IMR-90 (cell line): ENCODE measurements around the gene RASGRF1. TPM values are rescaled to one million over a fixed set of nuclear protein-coding genes. Genes with fewer than 3 reads are reported as not detected.

ENCODE experiments used
- ATAC-seq: fragments of 200-7000 bp; cut with Tn5 transposase; 2 replicates; pipeline ENCODE4 v1.9.1; 2020; ENCODE audit warnings: low read depth, mild to moderate bottlenecking, moderate library complexity
- BruUV-seq: library from RNA; stranded (reverse); fragments of 400-500 nt; replicated peaks from 2 replicates; lab custom pipeline; 2021; lab: Mats Ljungman, UMichigan
- CTCF ChIA-PET: fragments of 300-600 bp; formaldehyde crosslinking; extraction: SDS; loops from one replicate; lab custom pipeline; 2021; ENCODE audit warnings: antibody characterized with exemption; lab: Yijun Ruan, JAX
- POLR2A ChIA-PET: fragments of 300-600 bp; sonication (Branson Sonifier 250); formaldehyde crosslinking; loops from one replicate; lab custom pipeline; 2022; ENCODE audit warnings: antibody characterized with exemption; ENCODE audit not compliant: unreplicated experiment; lab: Charles Lee
- DNase-seq: peaks from one replicate; pipeline ENCODE4 v3.0.0; 2013
- H2AFZ ChIP-seq: replicated peaks from 2 replicates; pipeline ENCODE3; 2013; ENCODE audit warnings: low read length, mild to moderate bottlenecking; ENCODE audit not compliant: poor library complexity
- H2AK5ac ChIP-seq: 2 replicates; pipeline ENCODE4 v1.6.1; 2013; ENCODE audit warnings: low read depth, low read length, inconsistent platforms
- H2AK9ac ChIP-seq: replicated peaks from 2 replicates; pipeline ENCODE3; 2013; ENCODE audit warnings: mild to moderate bottlenecking, low read depth, low read length, moderate library complexity; ENCODE audit not compliant: poor library complexity
- H2BK120ac ChIP-seq: 2 replicates; pipeline ENCODE4 v1.6.1; 2013; ENCODE audit warnings: low read depth, low read length, inconsistent platforms
- H2BK15ac ChIP-seq: 3 replicates; pipeline ENCODE4 v1.6.1; 2013; ENCODE audit warnings: low read depth, low read length, inconsistent platforms
- H2BK20ac ChIP-seq: 2 replicates; pipeline ENCODE4 v1.6.1; 2013; ENCODE audit warnings: low read depth, mild to moderate bottlenecking, inconsistent platforms, low read length, moderate library complexity
- H2BK5ac ChIP-seq: 2 replicates; pipeline ENCODE4 v1.6.1; 2013; ENCODE audit warnings: mild to moderate bottlenecking, low read depth, low read length, inconsistent platforms; ENCODE audit not compliant: poor library complexity, severe bottlenecking
- H3K14ac ChIP-seq: replicated peaks from 2 replicates; pipeline ENCODE4 v1.6.1; 2013; ENCODE audit warnings: low read depth, low read length, inconsistent platforms
- H3K18ac ChIP-seq: 2 replicates; pipeline ENCODE4 v1.6.1; 2013; ENCODE audit warnings: low read depth, low read length, control low read depth
- H3K23ac ChIP-seq: 2 replicates; pipeline ENCODE4 v1.6.1; 2013; ENCODE audit warnings: low read depth, low read length, inconsistent platforms
- H3K27ac ChIP-seq: 2 replicates; pipeline ENCODE4 v1.5.1; 2013; ENCODE audit warnings: mild to moderate bottlenecking, control low read depth, low read length; ENCODE audit not compliant: insufficient read depth
- H3K27me3 ChIP-seq: 2 replicates; pipeline ENCODE4 v1.6.1; 2013; ENCODE audit warnings: low read length; ENCODE audit not compliant: control insufficient read depth, insufficient read depth
- H3K36me3 ChIP-seq: 2 replicates; pipeline ENCODE4 v1.6.1; 2013; ENCODE audit warnings: low read length, mixed read lengths; ENCODE audit not compliant: control insufficient read depth, insufficient read depth
- H3K4ac ChIP-seq: 2 replicates; pipeline ENCODE4 v1.6.1; 2013; ENCODE audit warnings: low read depth, low read length, inconsistent platforms
- H3K4me1 ChIP-seq: 2 replicates; pipeline ENCODE4 v1.6.1; 2013; ENCODE audit warnings: low read length, mixed read lengths; ENCODE audit not compliant: control insufficient read depth, insufficient read depth
- H3K4me2 ChIP-seq: 2 replicates; pipeline ENCODE4 v1.6.1; 2013; ENCODE audit warnings: low read depth, mild to moderate bottlenecking, control low read depth, low read length, moderate library complexity
- H3K4me3 ChIP-seq: 2 replicates; pipeline ENCODE4 v1.5.1; 2013; ENCODE audit warnings: low read depth, mild to moderate bottlenecking, control low read depth, low read length, moderate library complexity; ENCODE audit not compliant: insufficient read depth
- H3K56ac ChIP-seq: 2 replicates; pipeline ENCODE4 v1.6.1; 2013; ENCODE audit warnings: low read length, inconsistent platforms; ENCODE audit not compliant: insufficient read depth; ENCODE audit errors: extremely low read depth
- H3K79me1 ChIP-seq, 2 experiments: 2 replicates each; pipeline ENCODE4 v1.6.1; 2013; ENCODE audit warnings: low read length in 2 of 2, inconsistent platforms in 1 of 2, low read depth in 1 of 2
- H3K9ac ChIP-seq: 2 replicates; pipeline ENCODE4 v1.6.1; 2013; ENCODE audit warnings: low read depth, low read length, control low read depth
- H3K9me1 ChIP-seq: 2 replicates; pipeline ENCODE4 v1.6.1; 2013; ENCODE audit warnings: low read length, inconsistent platforms; ENCODE audit not compliant: insufficient read depth
- H3K9me3 ChIP-seq: 2 replicates; pipeline ENCODE4 v1.6.1; 2013; ENCODE audit warnings: low read length; ENCODE audit not compliant: control insufficient read depth, insufficient read depth
- H4K20me1 ChIP-seq: 2 replicates; pipeline ENCODE4 v1.6.1; 2013; ENCODE audit warnings: low read length, inconsistent platforms; ENCODE audit not compliant: insufficient read depth
- H4K5ac ChIP-seq: 2 replicates; pipeline ENCODE4 v1.6.1; 2013; ENCODE audit warnings: mild to moderate bottlenecking, low read depth, low read length, control low read depth
- H4K8ac ChIP-seq, 2 experiments: 2 replicates each; pipeline ENCODE4 v1.6.1; 2013; ENCODE audit warnings: low read depth in 2 of 2, low read length in 2 of 2, control low read depth in 1 of 2, inconsistent platforms in 1 of 2
- H4K91ac ChIP-seq: 2 replicates; pipeline ENCODE4 v1.6.1; 2013; ENCODE audit warnings: low read depth, low read length, inconsistent platforms; ENCODE audit not compliant: insufficient read depth
- BHLHE40 ChIP-seq: fragments of 150-350 bp; IDR thresholded peaks from 2 replicates; pipeline ENCODE4 v1.6.1; 2016; ENCODE audit warnings: mild to moderate bottlenecking, low read depth, low read length
- CEBPB ChIP-seq: IDR thresholded peaks from 2 replicates; pipeline ENCODE4 v1.6.1; 2012; ENCODE audit warnings: low read depth, low read length, improper control_type of control experiment
- CHD1 ChIP-seq: IDR thresholded peaks from 2 replicates; pipeline ENCODE4 v1.6.1; 2012; ENCODE audit warnings: low read depth, low read length, improper control_type of control experiment
- FOS ChIP-seq: fragments of 150-350 bp; IDR thresholded peaks from 2 replicates; pipeline ENCODE4 v1.6.1; 2016; ENCODE audit warnings: low read depth, low read length
- MAFK ChIP-seq: IDR thresholded peaks from 2 replicates; pipeline ENCODE4 v1.6.1; 2012; ENCODE audit warnings: low read depth, low read length, improper control_type of control experiment
- MAZ ChIP-seq: IDR thresholded peaks from 2 replicates; pipeline ENCODE4 v1.6.1; 2012; ENCODE audit warnings: low read depth, mild to moderate bottlenecking, low read length, improper control_type of control experiment, moderate library complexity, borderline replicate concordance
- MXI1 ChIP-seq: IDR thresholded peaks from 2 replicates; pipeline ENCODE4 v1.6.1; 2012; ENCODE audit warnings: low read depth, mild to moderate bottlenecking, low read length, moderate library complexity, borderline replicate concordance
- NFE2L2 ChIP-seq: fragments of 150-350 bp; IDR thresholded peaks from 2 replicates; pipeline ENCODE4 v1.6.1; 2016; ENCODE audit warnings: low read depth, mild to moderate bottlenecking, low read length
- POLR2A ChIP-seq: IDR thresholded peaks from 2 replicates; pipeline ENCODE4 v1.6.1; 2012; ENCODE audit warnings: mild to moderate bottlenecking, low read depth, low read length
- RAD21 ChIP-seq: IDR thresholded peaks from 2 replicates; pipeline ENCODE4 v1.6.1; 2012; ENCODE audit warnings: low read length, improper control_type of control experiment
- RCOR1 ChIP-seq: IDR thresholded peaks from 2 replicates; pipeline ENCODE4 v1.6.1; 2012; ENCODE audit warnings: mild to moderate bottlenecking, low read length, improper control_type of control experiment; ENCODE audit not compliant: insufficient replicate concordance
- RFX5 ChIP-seq: IDR thresholded peaks from 2 replicates; pipeline ENCODE4 v1.8.0; 2012; ENCODE audit warnings: low read depth, mild to moderate bottlenecking, low read length, moderate library complexity
- SMC3 ChIP-seq: fragments of 150-350 bp; IDR thresholded peaks from 2 replicates; pipeline ENCODE4 v1.6.1; 2016; ENCODE audit warnings: low read depth, mild to moderate bottlenecking, antibody characterized with exemption, low read length, moderate library complexity
- WGBS, 2 experiments: methylation state at CpG; one replicate each; pipeline versions ENCODE4 v1.1.5 to v1.1.7; 2013; ENCODE audit warnings: missing lambda C conversion rate in 2 of 2; ENCODE audit not compliant: insufficient read length in 1 of 2; ENCODE audit errors: extremely low coverage in 2 of 2; 5-methylcytosine and 5-hydroxymethylcytosine counted together
- dilution Hi-C: fragments of 300-500 bp; cut with HindIII; formaldehyde crosslinking; loops from one replicate; pipeline ENCODE4 v1.14.3; 2018; ENCODE audit warnings: low sequenced_read_pairs; ENCODE audit not compliant: unreplicated experiment
- in situ Hi-C: fragments of 300-500 bp; cut with MboI; formaldehyde crosslinking; loops from 3 replicates; pipeline ENCODE4 v1.14.3; 2019; ENCODE audit warnings: low sequenced_read_pairs, inconsistent platforms, mixed read lengths
- intact Hi-C: fragments of 100-400 bp; cut with micrococcal nuclease; formaldehyde crosslinking; loops from 2 replicates; pipeline ENCODE4 v1.10.0; 2022
- polyA plus RNA-seq, 3 experiments: library from polyadenylated mRNA; depleted of rRNA; stranded (reverse); fragments of >200 nt; gene quantifications; 2 replicates each; pipeline ENCODE4 v1.2.3, GENCODE V29; 2012; ENCODE audit warnings: low replicate concordance in 1 of 3
- total RNA-seq: library from RNA; depleted of rRNA; stranded (reverse); fragments of >200 nt; gene quantifications from 2 replicates; pipeline ENCODE4 v1.2.3, GENCODE V29; 2012
- TF ChIP-seq, protein P1 (sequence below): fragments of 150-350 bp; IDR thresholded peaks from 2 replicates; pipeline ENCODE4 v1.6.1; 2016; ENCODE audit warnings: low read depth, mild to moderate bottlenecking, low read length, moderate library complexity, borderline replicate concordance
- TF ChIP-seq, protein P2 (sequence below): conservative IDR thresholded peaks from 2 replicates; pipeline ENCODE4 v1.5.1; 2012; ENCODE audit warnings: mild to moderate bottlenecking, low read depth, low read length, improper control_type of control experiment
- TF ChIP-seq, protein P3 (sequence below): fragments of 150-350 bp; IDR thresholded peaks from 2 replicates; pipeline ENCODE4 v1.6.1; 2017; ENCODE audit warnings: mild to moderate bottlenecking, antibody characterized with exemption, low read length, low read depth

RASGRF1 gene
- total and polyA plus RNA-seq, 2 of the 4 experiments (the other 2 are of a cell fraction), result under 0.01 to 0.15 TPM

DNA sequence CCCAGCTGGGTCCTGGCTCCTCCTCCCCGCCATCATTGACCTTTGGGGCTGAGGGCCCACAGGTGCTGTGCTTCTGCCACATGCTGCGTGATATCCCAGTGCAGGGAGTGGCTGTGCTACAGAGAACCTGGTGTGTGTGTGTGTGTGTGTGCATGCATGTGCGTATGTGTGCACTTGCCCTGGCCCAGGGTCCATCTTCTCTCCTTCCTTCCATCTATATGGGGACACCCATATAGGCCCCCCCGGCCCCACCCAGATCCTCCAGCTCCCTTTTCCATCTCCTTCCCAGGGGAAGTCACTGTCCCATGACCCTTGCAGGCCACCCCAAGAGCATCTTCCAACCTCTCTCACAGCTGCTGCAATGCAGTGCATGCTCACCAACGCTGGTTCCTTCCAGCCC, 12.6 kb downstream of the RASGRF1 start:
- Histone ChIP-seq H3K4me2 (no peak overlapping the region), H2AFZ (no peak overlapping the region), H4K20me1 (no peaks in the 10 kb centered on the region), H3K4me1 (no peaks in the 10 kb centered on the region), H3K79me1 (no peaks in the 10 kb centered on the region), H3K23ac (no peak overlapping the region), H2AK9ac (no peak overlapping the region), H3K9ac (no peak overlapping the region), H2BK5ac (no peak overlapping the region), H3K9me3 (no peaks in the 10 kb centered on the region), H4K8ac (no peak overlapping the region), H3K56ac (no peak overlapping the region), H2BK15ac (no peak overlapping the region), H3K27me3 (peaks cover 10% of the 10 kb centered on the region), H4K91ac (no peak overlapping the region), H4K5ac (no peak overlapping the region), H3K4me3 (no peak overlapping the region), H3K14ac (no peak overlapping the region), H3K36me3 (no peaks in the 10 kb centered on the region), H2BK120ac (no peak overlapping the region), H3K27ac (no peak overlapping the region), H3K4ac (no peak overlapping the region), H2AK5ac (no peak overlapping the region), H2BK20ac (no peak overlapping the region), H3K9me1 (no peaks in the 10 kb centered on the region), H3K18ac (no peak overlapping the region)
- no TSS peak for BruUV-seq
- ATAC-seq (no peak), DNase-seq (no peak)
- intact Hi-C loops (no loop called here), in situ Hi-C loops (no loop called here), dilution Hi-C loops (no loop called here)
- POLR2A ChIA-PET, result no interaction called here
- CTCF ChIA-PET, result no interaction called here
- TF ChIP-seq CHD1 (no peak), MXI1 (no peak), RAD21 (no peak), FOS (no peak), POLR2A (no peak), SMC3 (no peak), CEBPB (no peak), MAZ (no peak), MAFK (no peak), NFE2L2 (no peak), RFX5 (no peak), BHLHE40 (no peak), RCOR1 (no peak)
- TF ChIP-seq, protein P1, sequence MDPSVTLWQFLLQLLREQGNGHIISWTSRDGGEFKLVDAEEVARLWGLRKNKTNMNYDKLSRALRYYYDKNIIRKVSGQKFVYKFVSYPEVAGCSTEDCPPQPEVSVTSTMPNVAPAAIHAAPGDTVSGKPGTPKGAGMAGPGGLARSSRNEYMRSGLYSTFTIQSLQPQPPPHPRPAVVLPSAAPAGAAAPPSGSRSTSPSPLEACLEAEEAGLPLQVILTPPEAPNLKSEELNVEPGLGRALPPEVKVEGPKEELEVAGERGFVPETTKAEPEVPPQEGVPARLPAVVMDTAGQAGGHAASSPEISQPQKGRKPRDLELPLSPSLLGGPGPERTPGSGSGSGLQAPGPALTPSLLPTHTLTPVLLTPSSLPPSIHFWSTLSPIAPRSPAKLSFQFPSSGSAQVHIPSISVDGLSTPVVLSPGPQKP, result no peak
- TF ChIP-seq, protein P2, sequence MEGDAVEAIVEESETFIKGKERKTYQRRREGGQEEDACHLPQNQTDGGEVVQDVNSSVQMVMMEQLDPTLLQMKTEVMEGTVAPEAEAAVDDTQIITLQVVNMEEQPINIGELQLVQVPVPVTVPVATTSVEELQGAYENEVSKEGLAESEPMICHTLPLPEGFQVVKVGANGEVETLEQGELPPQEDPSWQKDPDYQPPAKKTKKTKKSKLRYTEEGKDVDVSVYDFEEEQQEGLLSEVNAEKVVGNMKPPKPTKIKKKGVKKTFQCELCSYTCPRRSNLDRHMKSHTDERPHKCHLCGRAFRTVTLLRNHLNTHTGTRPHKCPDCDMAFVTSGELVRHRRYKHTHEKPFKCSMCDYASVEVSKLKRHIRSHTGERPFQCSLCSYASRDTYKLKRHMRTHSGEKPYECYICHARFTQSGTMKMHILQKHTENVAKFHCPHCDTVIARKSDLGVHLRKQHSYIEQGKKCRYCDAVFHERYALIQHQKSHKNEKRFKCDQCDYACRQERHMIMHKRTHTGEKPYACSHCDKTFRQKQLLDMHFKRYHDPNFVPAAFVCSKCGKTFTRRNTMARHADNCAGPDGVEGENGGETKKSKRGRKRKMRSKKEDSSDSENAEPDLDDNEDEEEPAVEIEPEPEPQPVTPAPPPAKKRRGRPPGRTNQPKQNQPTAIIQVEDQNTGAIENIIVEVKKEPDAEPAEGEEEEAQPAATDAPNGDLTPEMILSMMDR, result no peak
- TF ChIP-seq, protein P3, sequence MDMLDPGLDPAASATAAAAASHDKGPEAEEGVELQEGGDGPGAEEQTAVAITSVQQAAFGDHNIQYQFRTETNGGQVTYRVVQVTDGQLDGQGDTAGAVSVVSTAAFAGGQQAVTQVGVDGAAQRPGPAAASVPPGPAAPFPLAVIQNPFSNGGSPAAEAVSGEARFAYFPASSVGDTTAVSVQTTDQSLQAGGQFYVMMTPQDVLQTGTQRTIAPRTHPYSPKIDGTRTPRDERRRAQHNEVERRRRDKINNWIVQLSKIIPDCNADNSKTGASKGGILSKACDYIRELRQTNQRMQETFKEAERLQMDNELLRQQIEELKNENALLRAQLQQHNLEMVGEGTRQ, result no peak
- WGBS, 2 experiments, result no CpG with 5 or more reads among the region's 5 CpGs
